H9 (cell line): ENCODE data around the gene SLC2A1. TPM values are rescaled to one million over a fixed set of nuclear protein-coding genes. Genes with fewer than 3 reads are reported as not detected.

Experiments used
- DNase-seq: peaks from one replicate; pipeline ENCODE4 v3.0.0-alpha.2; 2017
- H2AFZ ChIP-seq: one replicate; pipeline ENCODE4 v1.6.1; 2013; ENCODE audit warnings: mild to moderate bottlenecking, low read length, control low read depth, moderate library complexity
- H2AK5ac ChIP-seq: 2 replicates; pipeline ENCODE4 v1.6.1; 2013; ENCODE audit warnings: low read length, control low read depth, mixed read lengths; ENCODE audit not compliant: insufficient read length
- H2BK120ac ChIP-seq: one replicate; pipeline ENCODE4 v1.6.1; 2013; ENCODE audit warnings: low read depth, mild to moderate bottlenecking, low read length, control low read depth, inconsistent platforms; ENCODE audit not compliant: poor library complexity, severe bottlenecking
- H2BK12ac ChIP-seq: 2 replicates; pipeline ENCODE4 v1.6.1; 2013; ENCODE audit warnings: low read length, control low read depth, mixed read lengths, low read depth; ENCODE audit not compliant: insufficient read length
- H2BK15ac ChIP-seq: 2 replicates; pipeline ENCODE4 v1.6.1; 2013; ENCODE audit warnings: low read depth, low read length, control low read depth
- H2BK20ac ChIP-seq: one replicate; pipeline ENCODE4 v1.6.1; 2013; ENCODE audit warnings: low read depth, mild to moderate bottlenecking, low read length, control low read depth, inconsistent platforms; ENCODE audit not compliant: poor library complexity, severe bottlenecking
- H2BK5ac ChIP-seq: 2 replicates; pipeline ENCODE4 v1.6.1; 2013; ENCODE audit warnings: low read length, control low read depth, mixed read lengths; ENCODE audit not compliant: insufficient read length
- H3K14ac ChIP-seq: 2 replicates; pipeline ENCODE4 v1.6.1; 2013; ENCODE audit warnings: low read length, control low read depth; ENCODE audit not compliant: insufficient read depth
- H3K18ac ChIP-seq: 2 replicates; pipeline ENCODE4 v1.6.1; 2013; ENCODE audit warnings: low read depth, mild to moderate bottlenecking, mixed read lengths, low read length, control low read depth; ENCODE audit not compliant: insufficient read length
- H3K23ac ChIP-seq: 2 replicates; pipeline ENCODE4 v1.6.1; 2013; ENCODE audit warnings: low read length, control low read depth, mixed read lengths, low read depth; ENCODE audit not compliant: insufficient read length
- H3K23me2 ChIP-seq: 2 replicates; pipeline ENCODE4 v1.6.1; 2013; ENCODE audit warnings: low read depth, mild to moderate bottlenecking, mixed read lengths, low read length, control low read depth; ENCODE audit not compliant: insufficient read length, poor library complexity, severe bottlenecking
- H3K27ac ChIP-seq: 2 replicates; pipeline ENCODE4 v1.5.1; 2013; ENCODE audit warnings: low read length, control low read depth, mixed read lengths, low read depth; ENCODE audit not compliant: insufficient read length
- H3K27me3 ChIP-seq: 2 replicates; pipeline ENCODE4 v1.6.1; 2013; ENCODE audit warnings: low read length, control low read depth, inconsistent platforms; ENCODE audit not compliant: insufficient read depth
- H3K4ac ChIP-seq: 2 replicates; pipeline ENCODE4 v1.6.1; 2013; ENCODE audit warnings: low read depth, mild to moderate bottlenecking, control low read depth, inconsistent platforms, low read length, moderate library complexity
- H3K4me1 ChIP-seq: 2 replicates; pipeline ENCODE4 v1.6.1; 2013; ENCODE audit warnings: low read length, control low read depth, inconsistent platforms; ENCODE audit not compliant: insufficient read depth
- H3K4me2 ChIP-seq: 2 replicates; pipeline ENCODE4 v1.6.1; 2013; ENCODE audit warnings: low read length, control low read depth, mixed read lengths; ENCODE audit not compliant: insufficient read length, insufficient read depth
- H3K56ac ChIP-seq: 2 replicates; pipeline ENCODE4 v1.6.1; 2013; ENCODE audit warnings: low read depth, mild to moderate bottlenecking, mixed read lengths, low read length, control low read depth; ENCODE audit not compliant: insufficient read length
- H3K79me1 ChIP-seq: 2 replicates; pipeline ENCODE4 v1.6.1; 2013; ENCODE audit warnings: low read depth, mild to moderate bottlenecking, moderate library complexity, low read length, control low read depth, inconsistent platforms; ENCODE audit not compliant: insufficient read depth, poor library complexity, severe bottlenecking
- H3K79me2 ChIP-seq: 2 replicates; pipeline ENCODE4 v1.6.1; 2013; ENCODE audit warnings: low read length, control low read depth, inconsistent platforms; ENCODE audit not compliant: insufficient read depth
- H3K9ac ChIP-seq: 2 replicates; pipeline ENCODE4 v1.6.1; 2013; ENCODE audit warnings: low read length, control low read depth, mixed read lengths; ENCODE audit not compliant: insufficient read length; ENCODE audit errors: extremely low read depth
- H3K9me3 ChIP-seq: one replicate; pipeline ENCODE4 v1.6.1; 2013; ENCODE audit warnings: low read depth, low read length, inconsistent platforms; ENCODE audit not compliant: control insufficient read depth
- H3T11ph ChIP-seq: one replicate; pipeline ENCODE4 v1.6.1; 2013; ENCODE audit warnings: mild to moderate bottlenecking, low read length, control low read depth, inconsistent platforms
- H4K20me1 ChIP-seq: one replicate; pipeline ENCODE4 v1.6.1; 2013; ENCODE audit not compliant: control insufficient read depth, insufficient read length, insufficient read depth
- H4K5ac ChIP-seq: 2 replicates; pipeline ENCODE4 v1.6.1; 2013; ENCODE audit warnings: low read depth, mild to moderate bottlenecking, mixed read lengths, low read length, control low read depth; ENCODE audit not compliant: insufficient read length
- H4K8ac ChIP-seq: replicated peaks from 2 replicates; pipeline ENCODE4 v1.6.1; 2013; ENCODE audit warnings: low read length, control low read depth, mixed read lengths, low read depth; ENCODE audit not compliant: insufficient read length
- H4K91ac ChIP-seq: 2 replicates; pipeline ENCODE4 v1.6.1; 2013; ENCODE audit warnings: low read depth, mild to moderate bottlenecking, moderate library complexity, mixed read lengths, low read length, control low read depth; ENCODE audit not compliant: insufficient read length
- H3K27ac Mint-ChIP-seq, 3 experiments: 2 replicates in 2 of 3; 3 replicates in 1 of 3; pipeline ENCODE4 v1.8.0; 2020 to 2021; ENCODE audit warnings: mixed read lengths in 3 of 3, mild to moderate bottlenecking in 1 of 3, moderate library complexity in 1 of 3
- H3K27me3 Mint-ChIP-seq: 2 replicates; pipeline ENCODE4 v1.8.0; 2021; ENCODE audit warnings: low read depth, mild to moderate bottlenecking, moderate library complexity, mixed read lengths
- H3K36me3 Mint-ChIP-seq, 3 experiments: 2 replicates in 2 of 3; 3 replicates in 1 of 3; pipeline ENCODE4 v1.8.0; 2020 to 2021; ENCODE audit warnings: low read depth in 3 of 3, mixed read lengths in 3 of 3; ENCODE audit not compliant: insufficient read depth in 1 of 3
- H3K4me1 Mint-ChIP-seq, 2 experiments: 2 replicates each; pipeline ENCODE4 v1.8.0; 2020; ENCODE audit warnings: mixed read lengths in 2 of 2
- H3K4me3 Mint-ChIP-seq, 2 experiments: 2 replicates in 1 of 2; 3 replicates in 1 of 2; pipeline ENCODE4 v1.8.0; 2020 to 2021; ENCODE audit warnings: mild to moderate bottlenecking in 2 of 2, mixed read lengths in 2 of 2, moderate library complexity in 1 of 2
- H3K9me3 Mint-ChIP-seq, 2 experiments: 2 replicates in 1 of 2; 3 replicates in 1 of 2; pipeline ENCODE4 v1.8.0; 2020; ENCODE audit warnings: mild to moderate bottlenecking in 2 of 2, mixed read lengths in 2 of 2, moderate library complexity in 1 of 2
- CTCF ChIP-seq: fragments of 200-600 bp; sonication (generic); conservative IDR thresholded peaks from 3 replicates; pipeline ENCODE4 v1.8.0; 2021; ENCODE audit warnings: antibody characterized with exemption, mild to moderate bottlenecking
- WGBS: extraction: QIAGEN DNeasy Blood & Tissue Kit; methylation state at CpG from one replicate; pipeline ENCODE4 v1.1.7; 2013; ENCODE audit warnings: missing lambda C conversion rate, low lambda C conversion rate, mixed read lengths; ENCODE audit not compliant: insufficient read length; ENCODE audit errors: extremely low coverage; 5-methylcytosine and 5-hydroxymethylcytosine counted together
- total RNA-seq: library from RNA; stranded (reverse); gene quantifications from 2 replicates; pipeline ENCODE4 v1.2.1, GENCODE V29; 2021

The SLC2A1 gene
- total RNA-seq, 1 experiment from 2014 or later: 186 TPM

GRCh38 chr1:42922687-42923366 lies 35.8 kb downstream of the SLC2A1 start:
- no peak overlapping the region for H2AFZ ChIP-seq
- WGBS: no CpG with 5 or more reads among the region's 4 CpGs

More at GRCh38 chr1:42922687-42923366, 35.8 kb downstream of the SLC2A1 start:
- no peaks in the 10 kb centered on the region for H4K20me1 ChIP-seq
- H4K5ac ChIP-seq: no peak overlapping the region
- no peak overlapping the region for H3K18ac ChIP-seq
- H3K27me3 Mint-ChIP-seq: no peaks in the 10 kb centered on the region
- peaks cover 13 to 28% (median 17%) of the 10 kb centered on the region in 3 experiments; a peak in 6 of 7 replicates for H3K36me3 Mint-ChIP-seq
- H3K4ac ChIP-seq: no peak overlapping the region
- no peak overlapping the region for H4K91ac ChIP-seq
- no peak overlapping the region for H3K27ac ChIP-seq
- H3K9me3 Mint-ChIP-seq: peaks cover 4 to 6% of the 10 kb centered on the region in 2 experiments; a peak in 4 of 5 replicates
- H3K9me3 ChIP-seq: no peaks in the 10 kb centered on the region
- peak; percentile 88 for DNase-seq
- no peak overlapping the region for H3K14ac ChIP-seq
- H3K27me3 ChIP-seq: no peaks in the 10 kb centered on the region
- no peak overlapping the region for H3K23ac ChIP-seq
- peak; percentile 77 for TF ChIP-seq CTCF
- peak overlapping the region; percentile 0 to 32 (median 3); a peak in 4 of 7 replicates for H3K27ac Mint-ChIP-seq
- H4K8ac ChIP-seq: no peak overlapping the region
- H3K79me1 ChIP-seq: no peaks in the 10 kb centered on the region
- H3K23me2 ChIP-seq: peaks cover 10% of the 10 kb centered on the region
- H3T11ph ChIP-seq: no peak overlapping the region
- H2BK12ac ChIP-seq: no peak overlapping the region
- H3K4me2 ChIP-seq: peak overlapping the region; percentile 78
- H2BK15ac ChIP-seq: no peak overlapping the region
- H3K4me1 ChIP-seq: peaks cover 5% of the 10 kb centered on the region; the same call in 1 of the 2 replicates
- no peak overlapping the region for H2AK5ac ChIP-seq
- H3K9ac ChIP-seq: no peak overlapping the region
- H2BK120ac ChIP-seq: no peak overlapping the region
- H2BK5ac ChIP-seq: no peak overlapping the region
- no peak overlapping the region for H2BK20ac ChIP-seq
- no peaks in the 10 kb centered on the region for H3K79me2 ChIP-seq
- H3K4me3 Mint-ChIP-seq: peak overlapping the region; percentile 40 to 55
- H3K56ac ChIP-seq: no peak overlapping the region
- peaks cover 24 to 34% of the 10 kb centered on the region in 2 experiments for H3K4me1 Mint-ChIP-seq
